GM18951 (cell line): Measurements from ENCODE around the gene ALDH3A1.

ENCODE experiments used
- POLR2A ChIP-seq: IDR thresholded peaks from 4 replicates; pipeline ENCODE4 v1.6.1; 2011; ENCODE audit warnings: mild to moderate bottlenecking; ENCODE audit not compliant: insufficient read length, insufficient read depth; ENCODE audit errors: extremely low read depth
- in situ Hi-C: fragments of 300-500 bp; cut with MboI; formaldehyde crosslinking; loops from one replicate; pipeline ENCODE4 v1.12.0; 2022; ENCODE audit warnings: low sequenced_read_pairs, mixed read lengths, inconsistent platforms; ENCODE audit not compliant: unreplicated experiment

ALDH3A1 gene

DNA sequence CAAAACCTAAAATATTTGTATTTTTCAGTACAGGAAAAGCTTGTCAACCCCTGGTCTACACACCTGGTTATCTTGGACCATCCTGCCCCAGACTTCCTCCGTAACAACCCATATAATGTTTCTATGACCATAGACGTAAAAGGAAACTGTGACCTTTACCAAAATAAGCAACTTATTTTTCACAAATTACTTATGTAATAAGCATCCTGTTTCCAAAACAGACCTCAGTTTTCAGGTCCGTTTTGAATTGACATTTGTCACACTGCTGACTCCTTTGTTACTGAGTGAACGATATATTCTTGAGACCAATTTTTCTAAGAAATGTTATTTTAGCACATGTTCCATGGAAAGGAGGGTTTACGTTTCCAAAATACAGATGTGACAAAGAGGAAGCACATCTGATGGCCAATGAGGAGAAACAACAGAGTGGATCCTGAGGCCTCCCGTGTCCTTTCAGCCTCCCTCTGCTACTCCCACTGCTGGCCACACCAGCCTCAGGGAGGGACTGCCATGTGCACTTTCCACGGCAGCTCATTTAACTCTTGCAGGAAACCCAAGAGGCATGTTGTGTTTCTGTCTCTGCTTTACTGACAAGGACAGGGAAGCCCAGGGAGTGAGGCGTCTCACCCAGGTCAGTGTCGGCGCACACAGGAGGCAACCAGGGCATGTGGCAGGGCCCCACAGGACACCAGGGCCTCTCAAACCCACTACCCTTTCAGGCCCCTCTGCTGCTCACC lies 20.1 kb upstream of the ALDH3A1 start:
- in situ Hi-C loops = loop anchor here (10.0 to 25.0 kb wide), 2 partner anchors 253 to 406 kb away; partner anchors contain the start of gene B9D1
- TF ChIP-seq POLR2A = no peak

DNA sequence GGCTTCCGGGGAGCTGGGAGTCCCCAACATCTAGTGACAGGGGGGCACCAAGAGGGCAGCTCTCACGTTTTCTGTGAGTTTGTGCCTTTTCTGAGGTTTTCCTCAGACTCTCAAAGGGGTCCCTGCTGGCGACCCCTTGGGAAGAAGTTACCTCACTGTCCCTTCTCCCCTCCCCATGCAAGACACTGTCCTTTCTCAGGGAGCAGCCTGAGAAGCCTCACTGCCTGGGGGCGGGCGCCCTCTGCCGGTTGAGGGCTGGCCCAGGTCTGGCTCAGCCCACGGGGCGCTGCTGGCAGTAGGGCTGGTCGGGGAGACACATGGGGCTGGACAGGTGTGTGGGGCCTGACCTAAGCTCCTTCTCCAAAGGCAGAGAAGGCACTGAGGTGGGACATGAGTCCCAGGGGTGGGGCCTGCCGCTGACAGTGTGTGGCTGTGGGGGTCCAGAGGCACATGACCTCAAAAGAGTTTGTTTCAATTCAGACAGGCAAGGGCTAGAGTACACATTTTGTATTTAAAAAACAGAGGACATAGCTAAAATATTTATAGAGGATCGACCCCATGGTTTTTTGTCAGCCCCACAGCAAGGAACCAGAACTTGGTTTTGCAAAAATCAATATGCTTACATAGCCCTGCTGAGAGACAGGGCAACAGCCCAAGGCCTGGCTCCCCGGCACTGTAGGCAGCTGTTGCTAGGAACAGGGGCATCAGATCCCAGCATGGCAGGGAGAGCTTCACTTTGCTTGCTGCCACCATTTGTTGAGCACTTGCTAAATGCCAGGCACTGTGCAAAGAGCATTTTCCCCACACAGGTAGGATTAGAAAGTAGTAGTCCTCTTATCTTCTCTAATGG lies 18.5 kb upstream of the ALDH3A1 start:
- in situ Hi-C loops = loop anchor here (10.0 to 25.0 kb wide), 2 partner anchors 252 to 404 kb away; partner anchors contain the start of gene B9D1
- TF ChIP-seq POLR2A = no peak

DNA sequence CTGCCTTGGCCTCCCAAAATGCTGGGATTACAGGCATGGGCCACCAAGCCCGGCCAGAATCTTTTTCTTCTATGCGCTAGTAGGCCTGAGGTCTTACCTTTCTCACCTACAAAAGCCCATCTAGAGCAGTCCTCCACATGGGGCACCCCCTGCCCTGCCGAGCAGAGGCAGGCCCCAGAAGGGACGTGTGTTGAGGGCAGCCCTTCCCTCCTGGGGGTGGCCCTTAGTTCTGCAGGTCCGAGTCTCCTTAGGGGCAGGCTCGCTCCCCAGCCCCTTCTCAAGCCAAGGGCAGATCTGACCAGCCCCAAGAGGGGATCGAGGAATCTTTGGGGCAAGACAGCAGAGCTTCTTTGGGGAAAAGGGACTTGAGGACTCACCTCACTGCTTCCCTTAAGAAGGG lies 17.9 kb upstream of the ALDH3A1 start:
- no peak for TF ChIP-seq POLR2A
- in situ Hi-C loops = loop anchor here (10.0 to 25.0 kb wide), 2 partner anchors 251 to 404 kb away; partner anchors contain the start of gene B9D1

DNA sequence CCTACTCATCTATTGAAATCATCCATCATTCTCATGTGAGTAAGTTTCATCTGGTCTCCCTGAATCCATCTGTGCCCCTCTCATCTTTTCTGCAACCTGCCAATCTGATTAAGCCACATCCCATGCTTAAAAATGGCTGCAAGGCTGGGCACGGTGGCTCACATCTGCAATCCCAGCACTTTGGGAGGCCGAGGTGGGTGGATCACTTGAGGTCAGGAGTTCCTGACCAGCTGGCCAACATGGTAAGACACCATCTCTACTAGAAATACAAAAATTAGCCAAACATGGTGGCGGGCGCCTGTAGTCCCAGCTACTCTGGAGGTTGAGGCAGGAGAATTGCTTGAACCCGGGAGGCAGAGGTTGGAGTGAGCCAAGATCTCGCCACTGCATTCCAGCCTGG lies 15.9 kb upstream of the ALDH3A1 start:
- in situ Hi-C loops = loop anchor here (10.0 to 25.0 kb wide), 2 partner anchors 249 to 402 kb away; partner anchors contain the start of gene B9D1

DNA sequence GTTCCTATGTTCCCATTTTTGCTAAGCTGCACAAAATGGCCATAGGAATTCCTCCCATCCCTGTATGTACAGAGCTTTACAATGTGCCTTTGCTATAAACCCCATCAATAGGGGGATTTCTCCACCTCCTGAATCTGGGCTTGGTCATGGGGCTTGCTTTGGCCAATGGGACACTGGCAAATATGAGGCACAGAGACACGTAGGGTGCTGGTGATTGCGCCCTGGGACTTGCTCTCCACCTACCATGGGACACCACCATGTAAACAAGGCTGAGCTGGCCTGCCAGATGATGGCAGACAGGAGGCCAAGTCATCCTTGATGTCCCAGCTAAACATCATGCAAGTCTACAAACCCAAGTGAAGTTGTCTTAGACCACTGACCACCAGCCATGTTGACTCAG lies 15.3 kb upstream of the ALDH3A1 start:
- no peak for TF ChIP-seq POLR2A
- in situ Hi-C loops = loop anchor here (10.0 to 25.0 kb wide), 2 partner anchors 249 to 401 kb away; partner anchors contain the start of gene B9D1

DNA sequence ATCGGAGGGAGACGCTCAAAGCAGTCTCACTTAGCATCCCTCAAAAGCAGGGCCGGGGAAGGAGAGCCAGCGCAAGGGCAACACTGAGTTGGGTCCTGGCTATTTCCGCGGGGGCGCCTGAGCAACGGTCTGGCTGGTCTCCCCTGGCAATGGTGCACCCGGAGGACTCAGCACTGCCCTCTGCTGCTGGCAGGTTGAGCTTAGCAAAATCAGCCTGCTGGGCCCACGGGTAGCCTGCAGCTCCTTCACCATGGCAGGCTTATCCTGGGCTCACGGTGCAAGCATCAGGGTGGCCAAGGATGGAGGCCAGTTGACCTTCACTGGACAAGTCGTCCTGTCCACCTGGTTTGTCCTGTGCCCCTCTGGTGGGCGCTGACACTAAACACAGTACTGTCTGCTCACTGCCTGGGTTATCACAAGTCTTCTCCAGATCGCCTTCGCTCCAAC lies 14.4 kb upstream of the ALDH3A1 start:
- no peak for TF ChIP-seq POLR2A
- in situ Hi-C loops = loop anchor here (10.0 to 25.0 kb wide), 2 partner anchors 248 to 400 kb away; partner anchors contain the start of gene B9D1

DNA sequence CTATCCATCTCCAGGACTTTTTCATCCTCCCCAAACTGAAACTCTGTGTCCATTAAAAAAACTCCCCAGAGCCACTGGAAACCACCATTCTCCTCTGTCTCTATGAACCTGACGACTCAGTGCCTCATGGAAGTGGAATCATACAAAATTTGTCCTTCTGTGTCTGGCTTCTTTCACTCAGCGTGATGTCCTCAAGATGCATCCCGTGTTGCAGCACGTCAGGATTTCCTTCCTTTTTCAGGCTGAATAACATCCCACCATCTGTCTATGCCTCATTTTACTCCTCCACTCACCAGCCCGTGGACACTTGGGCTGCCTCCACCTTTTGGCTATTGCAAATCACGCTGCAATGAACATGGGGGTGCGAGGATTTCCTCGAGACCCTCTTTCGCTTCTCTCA lies 12.6 kb upstream of the ALDH3A1 start:
- in situ Hi-C loops = loop anchor here (10.0 to 25.0 kb wide), 2 partner anchors 246 to 398 kb away; partner anchors contain the start of gene B9D1
- no peak for TF ChIP-seq POLR2A

DNA sequence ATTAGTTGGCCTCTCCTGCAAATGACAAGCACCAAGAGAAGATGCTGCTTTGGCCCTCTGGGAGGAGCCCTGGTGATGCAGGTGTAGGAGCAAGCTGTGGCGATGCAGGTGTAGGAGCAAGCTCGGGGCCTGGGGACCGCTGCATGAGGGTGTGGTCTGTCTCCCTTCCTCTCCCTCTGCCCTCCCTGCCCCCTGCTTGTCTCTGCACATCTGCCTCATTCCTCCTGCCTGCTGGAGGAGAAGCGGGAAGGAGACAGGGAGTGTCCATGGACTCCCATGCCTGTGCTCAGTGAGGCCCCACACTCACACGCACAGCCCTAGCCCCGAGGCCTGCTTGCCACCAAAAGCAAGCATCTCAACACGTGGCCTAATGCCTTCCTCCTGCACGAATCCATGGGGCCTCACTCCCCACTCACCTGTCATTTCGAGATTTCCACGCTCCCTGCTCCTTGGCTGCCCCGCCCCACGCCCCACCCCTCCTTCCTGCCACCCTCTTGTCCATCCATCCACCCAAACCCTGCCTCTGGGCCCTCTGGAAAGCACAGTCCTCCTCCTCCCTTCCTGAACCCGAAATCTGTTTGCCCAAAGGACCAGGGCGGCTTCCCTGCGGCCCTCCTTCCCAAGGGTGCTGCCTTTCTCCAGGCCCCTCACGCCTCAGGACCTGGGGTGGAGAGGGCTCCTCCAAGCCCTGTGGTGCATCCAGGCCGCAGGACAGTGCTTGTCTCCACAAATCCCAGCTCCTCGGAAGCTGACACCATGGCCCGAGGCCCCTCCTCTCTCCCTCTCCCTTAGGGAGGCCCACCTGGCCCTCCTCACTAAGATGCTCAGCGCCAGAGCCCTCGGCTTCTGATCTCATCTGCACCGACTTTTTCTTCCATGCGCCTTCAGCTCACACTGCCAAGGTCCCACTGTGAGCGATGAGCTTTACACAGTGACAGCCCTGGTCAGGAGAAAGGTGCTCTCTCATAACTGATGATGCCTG lies 11.8 kb upstream of the ALDH3A1 start:
- TF ChIP-seq POLR2A = no peak
- in situ Hi-C loops = loop anchor here (10.0 to 25.0 kb wide), 2 partner anchors 245 to 398 kb away; partner anchors contain the start of gene B9D1

DNA sequence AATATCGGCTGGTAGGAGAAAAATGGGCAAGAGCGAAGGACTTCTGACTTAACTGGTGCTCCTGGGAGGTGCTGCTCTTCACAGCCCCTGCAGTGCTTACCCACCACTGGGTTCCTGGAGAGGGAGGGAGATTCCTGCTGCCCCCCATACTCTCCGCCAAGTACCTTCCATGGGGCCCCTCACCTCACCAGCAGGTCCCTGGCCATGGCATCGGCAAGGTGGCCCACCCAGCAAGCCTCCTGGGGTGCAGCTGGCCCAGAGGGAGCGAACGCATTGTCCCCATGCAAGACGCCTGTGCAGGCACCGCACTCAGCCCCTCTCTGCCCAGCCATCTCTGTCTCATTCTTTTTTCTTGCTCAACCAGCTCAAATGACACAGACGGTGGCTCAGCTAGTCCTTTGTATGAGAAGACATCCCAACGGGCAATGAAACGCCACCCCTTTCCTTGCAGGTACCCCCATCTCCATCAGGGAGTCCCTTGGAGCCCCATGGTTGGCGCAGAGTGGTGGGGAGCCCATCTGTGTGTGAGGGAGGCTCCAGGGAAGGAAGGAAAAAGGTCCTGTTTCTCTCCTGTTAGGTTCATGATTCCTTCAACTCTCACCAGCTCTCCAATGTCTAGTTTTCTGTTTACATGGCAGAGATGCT lies 9.6 kb upstream of the ALDH3A1 start:
- in situ Hi-C loops = loop anchor here (25.0 kb wide), 1 partner anchor 395 kb away; the partner anchor contains the start of gene B9D1
- no peak for TF ChIP-seq POLR2A

DNA sequence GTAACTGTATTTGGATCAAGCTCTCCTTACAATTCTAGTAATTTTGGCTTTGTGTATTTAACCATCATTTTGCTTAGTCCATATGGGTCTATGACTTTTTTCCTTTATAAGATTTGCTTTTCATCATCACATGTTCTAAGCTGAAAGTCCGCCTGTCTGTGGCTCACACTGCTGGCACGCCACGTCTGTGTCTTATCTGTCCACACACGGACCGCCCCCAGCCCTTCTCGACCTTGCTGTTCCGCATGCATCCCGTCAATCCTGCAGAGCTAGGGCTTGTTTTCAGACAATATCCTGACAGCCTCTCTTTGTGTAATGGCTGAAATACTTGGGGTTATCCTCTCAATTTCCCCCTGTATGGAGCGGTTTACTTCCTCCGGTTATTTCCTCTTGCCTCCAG lies 8.4 kb upstream of the ALDH3A1 start:
- TF ChIP-seq POLR2A = no peak
- in situ Hi-C loops = loop anchor here (25.0 kb wide), 1 partner anchor 394 kb away; the partner anchor contains the start of gene B9D1

DNA sequence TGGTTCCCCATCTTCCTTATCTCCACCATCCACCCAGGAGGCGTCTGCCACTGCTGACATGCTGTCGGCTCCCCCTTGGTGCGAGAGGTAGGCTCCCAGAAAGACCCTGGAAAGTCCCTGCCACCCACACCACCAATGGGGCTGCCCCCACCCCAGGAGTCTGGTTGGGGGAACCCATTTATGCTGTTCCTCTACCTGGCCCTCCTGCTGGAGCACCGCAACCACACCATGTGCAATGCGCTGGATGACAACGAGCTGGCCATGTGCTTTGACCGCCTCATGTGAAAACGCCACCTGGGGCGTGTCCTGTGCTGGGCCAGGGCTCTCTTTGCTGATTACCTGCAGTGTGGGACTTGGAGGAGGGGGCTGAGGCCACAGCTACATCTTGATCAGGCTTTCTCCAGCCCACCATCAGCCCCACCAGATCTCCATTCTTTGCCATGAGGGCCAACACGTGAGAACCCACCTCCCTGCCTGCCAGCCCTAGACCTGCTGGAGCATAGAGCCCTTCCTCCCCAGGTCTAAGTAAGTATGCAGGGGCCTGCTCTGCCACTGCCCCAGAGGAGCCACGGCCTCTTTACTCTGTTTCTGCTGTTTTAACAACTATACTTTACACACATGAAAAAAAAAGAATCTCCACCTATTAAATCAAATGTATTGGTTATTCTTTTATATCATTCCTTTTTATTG lies 7.9 kb upstream of the ALDH3A1 start:
- no peak for TF ChIP-seq POLR2A
- in situ Hi-C loops = loop anchor here (25.0 kb wide), 1 partner anchor 394 kb away; the partner anchor contains the start of gene B9D1

DNA sequence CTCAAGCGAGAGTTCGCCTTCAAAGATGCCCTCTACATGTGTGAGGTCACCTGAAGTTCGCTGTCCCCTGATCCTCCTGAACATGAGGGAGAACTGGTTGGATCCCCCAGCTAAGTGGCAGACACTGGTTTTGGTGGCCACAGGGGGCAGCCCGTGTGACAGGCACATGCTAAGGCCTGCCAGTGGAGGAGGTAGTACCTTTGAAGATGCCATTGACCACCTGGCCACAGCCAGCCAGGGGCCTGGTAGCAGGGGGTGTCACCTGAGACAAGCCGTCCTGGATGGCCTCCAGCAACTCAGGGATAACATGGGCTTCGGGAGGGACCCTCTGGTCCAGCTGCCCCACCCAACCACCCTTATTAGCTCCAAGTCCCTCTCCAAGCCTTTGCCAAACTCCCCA lies 7.3 kb upstream of the ALDH3A1 start:
- TF ChIP-seq POLR2A = no peak
- in situ Hi-C loops = loop anchor here (25.0 kb wide), 1 partner anchor 393 kb away; the partner anchor contains the start of gene B9D1
